Calu3 (cell line): Measurements from ENCODE around the gene PLEKHJ1. TPM values are rescaled to one million over a fixed set of nuclear protein-coding genes. Genes with fewer than 3 reads are reported as not detected.

Experiments
- BruUV-seq: library from RNA; stranded (reverse); fragments of 400-500 nt; replicated peaks from 2 replicates; lab custom pipeline; 2021; lab: Mats Ljungman, UMichigan
- CTCF ChIA-PET: fragments of 300-600 bp; sonication (Branson Sonifier 250); formaldehyde crosslinking; loops from one replicate; lab custom pipeline; 2022; ENCODE audit warnings: antibody characterized with exemption; lab: Charles Lee
- DNase-seq: peaks from one replicate; pipeline ENCODE4 v3.0.0; 2022
- H3K27ac Mint-ChIP-seq: one replicate; pipeline ENCODE4 v1.8.0; 2022; ENCODE audit warnings: mixed read lengths; ENCODE audit not compliant: unreplicated experiment
- H3K27me3 Mint-ChIP-seq: one replicate; pipeline ENCODE4 v1.8.0; 2022; ENCODE audit warnings: mixed read lengths; ENCODE audit not compliant: unreplicated experiment
- H3K36me3 Mint-ChIP-seq: one replicate; pipeline ENCODE4 v1.8.0; 2022; ENCODE audit warnings: mild to moderate bottlenecking, moderate library complexity, mixed read lengths; ENCODE audit not compliant: insufficient read depth, unreplicated experiment
- H3K4me1 Mint-ChIP-seq: one replicate; pipeline ENCODE4 v1.8.0; 2022; ENCODE audit warnings: mild to moderate bottlenecking, low read depth, mixed read lengths; ENCODE audit not compliant: unreplicated experiment
- H3K4me3 Mint-ChIP-seq: one replicate; pipeline ENCODE4 v1.8.0; 2022; ENCODE audit warnings: mild to moderate bottlenecking, low read depth, moderate library complexity, mixed read lengths; ENCODE audit not compliant: unreplicated experiment
- H3K9me3 Mint-ChIP-seq: one replicate; pipeline ENCODE4 v1.8.0; 2022; ENCODE audit warnings: low read depth, mixed read lengths; ENCODE audit not compliant: unreplicated experiment
- intact Hi-C: fragments of 100-400 bp; cut with micrococcal nuclease; formaldehyde crosslinking; loops from one replicate; pipeline ENCODE4 v1.10.0; 2022; ENCODE audit not compliant: unreplicated experiment
- total RNA-seq: library from RNA; stranded (reverse); gene quantifications from 2 replicates; pipeline ENCODE4 v1.2.3, GENCODE V29; 2022
- TF ChIP-seq, protein P1 (sequence below): fragments of 200-600 bp; IDR thresholded peaks from one replicate; pipeline ENCODE4 v1.8.0; 2022; ENCODE audit warnings: antibody characterized with exemption; ENCODE audit not compliant: unreplicated experiment

Gene PLEKHJ1
- total RNA-seq, 1 experiment from 2014 or later: 38.7 TPM

DNA sequence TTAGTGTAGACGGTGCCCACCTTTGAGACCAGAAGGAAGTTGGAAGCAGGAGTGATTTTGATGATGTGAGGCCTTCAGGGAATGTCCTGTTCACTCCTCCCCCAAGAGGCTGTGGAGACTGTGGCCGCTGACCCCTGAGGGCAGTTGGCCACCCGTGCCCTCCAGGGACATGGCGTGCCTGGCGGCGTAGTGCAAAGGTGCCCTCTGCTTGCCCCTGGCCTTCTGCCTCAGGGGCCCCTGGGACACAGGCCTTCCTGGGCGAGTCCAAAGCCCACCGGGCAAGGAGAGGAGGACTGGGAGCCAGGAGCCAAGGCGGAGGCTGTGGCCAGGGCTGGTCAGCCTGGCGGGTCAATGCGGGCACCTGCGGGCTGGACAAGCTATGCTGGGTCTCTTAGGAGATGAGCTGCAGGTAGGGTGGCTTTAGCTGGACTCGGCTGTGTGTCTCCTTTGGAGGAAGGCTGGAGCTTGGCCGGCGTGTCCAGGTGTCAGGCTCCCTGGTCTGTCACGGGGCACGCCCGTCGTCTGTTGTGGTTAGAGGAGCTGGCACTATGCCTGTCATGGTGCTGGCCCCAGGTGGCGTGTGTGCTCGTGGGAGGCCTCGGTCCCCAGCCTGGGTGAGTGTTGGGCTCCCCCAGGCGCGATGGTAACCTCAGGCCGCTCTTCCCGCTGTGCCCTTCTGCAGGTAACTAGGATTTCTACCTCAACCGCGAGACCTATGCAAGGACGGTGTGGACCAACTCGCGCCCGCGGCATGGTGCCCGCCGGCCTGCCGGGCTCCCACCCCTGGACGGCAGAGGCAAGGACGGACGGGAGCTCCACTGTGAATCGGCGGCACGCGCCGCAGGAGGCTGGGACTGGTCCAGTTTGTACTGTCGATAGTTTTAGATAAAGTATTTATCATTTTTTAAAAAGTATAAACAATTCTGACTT is 6.8 kb downstream of the PLEKHJ1 start:
- Mint-ChIP-seq H3K9me3 (no peaks in the 10 kb centered on the region), H3K4me3 (no peak overlapping the region), H3K4me1 (no peaks in the 10 kb centered on the region), H3K36me3 (peaks cover 58% of the 10 kb centered on the region), H3K27me3 (no peaks in the 10 kb centered on the region), H3K27ac (no peak overlapping the region)
- CTCF ChIA-PET: interaction anchor here (0.5 to 1.1 kb wide), 3 partner anchors 19 to 74 kb away, joined by 3 to 5 read pairs (median 3); no protein-coding TSS in a partner anchor
- BruUV-seq: no TSS peak
- no peak for DNase-seq
- TF ChIP-seq, protein P1, sequence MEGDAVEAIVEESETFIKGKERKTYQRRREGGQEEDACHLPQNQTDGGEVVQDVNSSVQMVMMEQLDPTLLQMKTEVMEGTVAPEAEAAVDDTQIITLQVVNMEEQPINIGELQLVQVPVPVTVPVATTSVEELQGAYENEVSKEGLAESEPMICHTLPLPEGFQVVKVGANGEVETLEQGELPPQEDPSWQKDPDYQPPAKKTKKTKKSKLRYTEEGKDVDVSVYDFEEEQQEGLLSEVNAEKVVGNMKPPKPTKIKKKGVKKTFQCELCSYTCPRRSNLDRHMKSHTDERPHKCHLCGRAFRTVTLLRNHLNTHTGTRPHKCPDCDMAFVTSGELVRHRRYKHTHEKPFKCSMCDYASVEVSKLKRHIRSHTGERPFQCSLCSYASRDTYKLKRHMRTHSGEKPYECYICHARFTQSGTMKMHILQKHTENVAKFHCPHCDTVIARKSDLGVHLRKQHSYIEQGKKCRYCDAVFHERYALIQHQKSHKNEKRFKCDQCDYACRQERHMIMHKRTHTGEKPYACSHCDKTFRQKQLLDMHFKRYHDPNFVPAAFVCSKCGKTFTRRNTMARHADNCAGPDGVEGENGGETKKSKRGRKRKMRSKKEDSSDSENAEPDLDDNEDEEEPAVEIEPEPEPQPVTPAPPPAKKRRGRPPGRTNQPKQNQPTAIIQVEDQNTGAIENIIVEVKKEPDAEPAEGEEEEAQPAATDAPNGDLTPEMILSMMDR: no peak
- intact Hi-C loops: loop anchor here (10.0 kb wide), 1 partner anchor 75 kb away; the partner anchor contains the start of gene AP3D1

DNA sequence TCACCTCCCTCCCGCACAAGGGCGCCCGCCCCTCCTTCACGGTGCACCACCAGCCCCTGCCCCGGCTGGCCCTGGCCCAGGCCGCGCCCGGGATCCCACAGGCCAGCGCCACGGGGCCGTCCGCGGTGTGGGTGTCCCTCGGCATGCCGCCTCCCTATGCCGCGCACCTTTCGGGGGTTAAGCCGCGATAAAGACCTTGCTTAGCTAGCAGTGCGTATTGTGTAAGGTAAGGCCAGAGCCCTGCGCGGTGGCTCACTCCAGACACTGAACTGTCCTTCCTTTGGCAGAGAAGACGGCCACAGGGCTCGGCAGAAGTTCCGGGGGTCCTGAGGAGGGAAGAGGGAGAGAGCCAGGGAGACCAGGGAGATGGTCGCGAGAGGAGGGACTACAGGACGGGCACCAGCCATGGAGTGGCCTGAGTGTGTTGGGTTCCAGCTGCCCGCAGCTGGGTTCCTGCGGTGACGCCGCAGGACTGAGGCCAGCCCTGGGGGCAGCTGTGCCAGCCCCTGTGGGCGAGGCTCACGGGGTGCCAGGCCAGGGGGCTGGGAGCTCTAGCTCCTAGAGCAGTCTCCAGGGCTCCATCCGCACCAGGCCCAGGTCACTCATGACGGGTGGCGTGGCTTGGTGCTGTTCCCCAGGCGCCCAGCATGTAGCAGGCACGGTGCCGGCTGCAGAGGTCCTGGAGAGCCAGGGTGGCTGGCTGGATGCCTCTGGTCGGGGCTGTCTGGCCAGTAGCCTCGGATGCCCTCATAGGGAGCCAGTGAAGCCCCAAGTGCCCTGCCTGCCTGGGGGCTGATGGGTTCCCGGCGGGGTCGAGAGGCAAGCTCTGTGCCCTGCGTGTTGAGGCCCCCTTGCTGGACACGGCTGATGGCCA is 7.7 kb downstream of the PLEKHJ1 start:
- Mint-ChIP-seq H3K9me3 (no peaks in the 10 kb centered on the region), H3K27me3 (no peaks in the 10 kb centered on the region), H3K4me1 (no peaks in the 10 kb centered on the region), H3K36me3 (peaks cover 62% of the 10 kb centered on the region), H3K27ac (no peak overlapping the region), H3K4me3 (no peak overlapping the region)
- BruUV-seq: no TSS peak
- TF ChIP-seq, protein P1: no peak
- intact Hi-C loops: no loop called here
- no peak for DNase-seq
- CTCF ChIA-PET: interaction anchor here (0.6 kb wide), 1 partner anchor 73 kb away, joined by 3 read pairs; no protein-coding TSS in a partner anchor

DNA sequence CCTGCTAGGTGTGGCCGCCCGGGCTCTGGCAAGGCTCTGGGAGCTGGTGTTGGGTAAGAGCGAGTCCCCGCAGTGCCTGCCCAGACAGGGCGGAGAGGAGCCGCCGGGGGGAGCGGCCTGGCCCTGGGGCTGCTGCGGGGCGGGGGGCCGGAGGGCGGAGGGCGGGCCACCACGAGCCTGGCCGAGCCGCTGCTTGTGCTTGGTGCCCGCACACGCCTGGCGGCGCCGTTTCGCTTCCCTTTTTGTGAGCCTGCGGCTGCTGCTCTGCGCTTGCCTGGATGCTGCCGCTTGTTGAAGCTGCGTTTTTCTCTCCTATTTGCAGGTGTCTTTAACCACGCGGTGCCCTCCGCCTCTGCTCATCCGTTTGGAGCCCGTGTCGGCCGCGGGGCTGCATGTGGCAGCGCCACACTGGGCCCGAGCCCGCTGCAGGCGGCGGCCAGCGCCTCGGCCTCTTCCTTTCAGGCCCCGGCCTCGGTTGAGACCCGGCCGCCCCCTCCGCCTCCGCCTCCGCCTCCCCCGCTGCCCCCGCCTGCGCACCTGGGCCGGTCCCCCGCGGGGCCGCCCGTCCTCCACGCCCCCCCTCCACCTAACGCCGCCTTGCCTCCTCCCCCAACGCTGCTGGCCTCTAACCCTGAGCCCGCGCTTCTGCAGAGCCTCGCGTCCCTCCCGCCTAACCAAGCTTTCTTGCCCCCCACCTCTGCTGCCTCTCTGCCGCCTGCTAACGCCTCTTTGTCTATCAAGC is 8.5 kb downstream of the PLEKHJ1 start:
- TF ChIP-seq, protein P1: no peak
- DNase-seq: no peak
- no peak overlapping the region for H3K4me3 Mint-ChIP-seq
- H3K27ac Mint-ChIP-seq: no peak overlapping the region
- H3K36me3 Mint-ChIP-seq: peaks cover 56% of the 10 kb centered on the region
- H3K27me3 Mint-ChIP-seq: no peaks in the 10 kb centered on the region
- H3K4me1 Mint-ChIP-seq: no peaks in the 10 kb centered on the region
- BruUV-seq: no TSS peak
- CTCF ChIA-PET: no interaction called here
- H3K9me3 Mint-ChIP-seq: no peaks in the 10 kb centered on the region
- intact Hi-C loops: no loop called here
